Raji (cell line): ENCODE results near the gene SNRNP27.

ENCODE experiments used
- POLR2A ChIP-seq: IDR thresholded peaks from 2 replicates; pipeline ENCODE4 v1.6.1; 2011; ENCODE audit warnings: low read depth, low read length, control low read depth; ENCODE audit not compliant: insufficient read depth

The SNRNP27 gene

DNA sequence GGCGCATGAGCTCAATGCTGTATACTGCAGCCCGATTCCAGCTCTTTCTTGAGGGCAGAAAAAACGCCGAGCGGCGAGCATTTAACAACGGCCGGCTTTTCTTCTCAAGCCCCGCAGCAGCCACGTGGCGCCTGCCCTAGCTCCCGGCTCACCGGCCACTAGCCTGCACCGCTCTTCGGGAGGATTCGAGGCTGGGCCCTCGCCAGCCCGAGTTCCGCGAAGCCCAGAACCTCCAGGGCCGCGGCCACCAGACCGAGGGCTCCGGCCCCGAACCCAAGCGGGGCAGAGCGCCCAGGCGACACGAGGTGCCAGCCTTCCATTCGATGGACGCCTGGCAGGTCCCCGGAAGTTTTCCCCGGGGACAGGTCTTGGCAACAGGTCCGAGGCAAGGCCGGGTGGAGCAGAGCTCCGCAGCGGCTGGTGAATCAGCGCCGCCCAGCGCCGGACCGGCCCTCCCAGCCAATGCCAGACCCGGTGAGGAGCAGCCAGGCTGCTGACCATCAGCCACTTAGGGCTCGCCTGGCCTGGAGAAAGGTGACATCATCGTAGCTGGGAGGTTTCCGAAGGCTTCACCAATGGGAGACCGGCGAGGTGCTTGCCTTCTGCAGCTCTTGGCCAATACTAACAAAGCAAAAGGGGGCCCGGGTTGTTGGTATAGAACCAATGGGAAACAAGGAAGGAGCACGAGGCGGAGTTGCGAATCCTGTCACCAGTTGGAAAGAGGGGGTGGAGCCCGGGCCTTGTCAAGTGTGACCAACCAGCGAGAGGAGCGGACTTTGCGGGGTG, 20.6 kb downstream of the SNRNP27 start:
- TF ChIP-seq POLR2A, result peak; percentile 79

DNA sequence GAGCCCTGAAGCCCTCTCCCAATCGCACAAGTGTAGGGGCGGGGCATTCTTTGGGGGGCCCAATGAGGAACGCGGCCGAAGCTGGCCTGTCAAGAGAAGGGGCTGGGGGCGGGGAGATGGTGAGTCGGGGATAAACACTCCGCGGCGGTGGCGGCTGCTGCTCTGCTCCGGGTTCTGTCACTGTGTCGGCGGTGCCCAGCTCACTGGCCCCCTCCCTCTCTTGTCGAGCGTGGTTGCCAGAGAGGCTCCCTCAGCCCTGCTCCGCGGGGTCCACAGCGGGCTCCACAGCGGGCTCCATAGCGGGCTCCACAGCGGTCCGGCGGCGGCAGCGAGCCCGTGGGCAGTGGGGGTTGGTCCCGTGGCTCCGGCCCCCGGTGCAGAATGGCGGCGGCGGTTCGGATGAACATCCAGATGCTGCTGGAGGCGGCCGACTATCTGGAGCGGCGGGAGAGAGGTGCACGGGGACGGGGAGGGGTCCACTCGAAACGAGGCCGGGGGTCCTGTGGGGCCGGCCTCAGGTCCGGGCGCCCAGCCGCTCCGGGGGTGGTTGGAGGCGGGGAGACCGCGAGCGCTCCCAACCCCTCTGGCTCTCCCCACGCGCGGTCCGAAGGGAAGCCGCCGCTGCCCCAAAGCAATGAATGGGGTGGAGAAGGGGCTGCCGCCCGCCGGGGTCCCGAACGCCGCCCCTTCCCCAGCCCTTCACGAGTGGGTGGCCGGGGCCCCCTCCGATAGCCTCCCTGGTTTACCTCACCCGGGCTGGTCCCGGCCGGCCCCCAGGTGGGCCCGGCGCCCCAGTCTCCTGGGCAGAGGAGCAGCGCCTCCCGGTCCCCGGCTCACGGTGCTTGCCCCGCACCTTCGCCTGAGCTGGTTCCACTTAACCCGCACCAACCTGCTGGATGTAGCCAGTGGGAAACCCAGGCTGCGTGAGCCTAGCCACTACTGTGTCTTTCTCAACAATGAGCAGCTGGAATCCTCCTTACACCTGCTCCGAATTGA, 21.5 kb downstream of the SNRNP27 start, which contains the start of gene MXD1:
TSS of gene MXD1 (plus strand) at position 160 of the 996 bp plus-strand sequence. CDS start at position 382, 222 bp downstream.
- TF ChIP-seq POLR2A, result no peak

DNA sequence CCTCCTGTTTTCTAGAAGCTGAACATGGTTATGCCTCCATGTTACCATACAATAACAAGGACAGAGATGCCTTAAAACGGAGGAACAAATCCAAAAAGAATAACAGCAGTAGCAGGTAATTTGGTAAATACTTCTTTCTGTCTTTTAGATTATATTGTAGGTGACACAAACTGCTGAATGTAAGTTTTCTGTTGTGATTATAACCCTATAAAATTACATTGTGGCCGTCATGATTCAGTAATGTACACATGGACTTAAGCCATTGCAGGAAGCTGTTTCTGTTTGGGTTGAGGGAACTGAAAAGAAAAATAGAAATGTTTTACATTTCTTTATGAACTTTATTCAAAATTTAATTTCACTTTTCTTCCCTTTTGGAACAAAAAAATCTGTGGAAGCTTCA, 22.4 kb downstream of the SNRNP27 start:
- no peak for TF ChIP-seq POLR2A

DNA sequence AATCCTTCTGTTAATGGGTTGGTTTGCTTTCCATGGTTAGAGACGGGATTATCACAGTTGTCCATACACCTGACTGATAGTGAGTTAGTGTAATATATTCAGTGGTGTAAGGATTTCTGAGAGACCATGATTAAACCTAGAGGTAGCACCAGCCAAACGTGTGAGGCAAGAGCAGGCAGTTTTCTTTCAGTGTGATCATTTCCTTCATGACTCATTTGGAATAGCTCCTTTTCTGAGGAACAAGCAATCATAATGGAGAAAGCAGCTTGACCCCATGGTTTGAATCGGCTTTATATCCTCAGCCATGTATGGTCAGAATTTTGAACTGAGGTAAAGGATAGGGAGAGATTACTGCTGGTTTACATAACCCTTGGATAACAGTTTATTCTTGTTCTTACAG, 24.1 kb downstream of the SNRNP27 start:
- no peak for TF ChIP-seq POLR2A

DNA sequence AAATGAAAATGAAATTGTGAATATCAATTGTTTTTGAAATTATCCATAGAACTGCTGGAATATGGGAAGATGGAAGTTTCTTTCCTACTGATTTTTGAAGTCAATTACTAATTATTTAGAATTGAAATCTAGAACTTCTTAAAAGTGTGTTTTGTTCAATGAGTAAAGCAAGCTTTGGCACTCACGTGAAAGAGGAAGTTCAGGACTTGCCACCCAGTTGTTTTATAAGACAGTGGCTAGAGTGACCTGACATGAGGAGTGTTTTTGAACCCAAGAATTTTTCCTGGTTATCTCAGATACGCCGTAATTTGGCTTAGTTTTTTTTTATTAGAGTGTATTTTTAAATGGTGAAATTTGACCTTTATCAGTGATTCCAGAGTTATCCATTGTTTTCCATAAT, 24.6 kb downstream of the SNRNP27 start:
- TF ChIP-seq POLR2A, result no peak

DNA sequence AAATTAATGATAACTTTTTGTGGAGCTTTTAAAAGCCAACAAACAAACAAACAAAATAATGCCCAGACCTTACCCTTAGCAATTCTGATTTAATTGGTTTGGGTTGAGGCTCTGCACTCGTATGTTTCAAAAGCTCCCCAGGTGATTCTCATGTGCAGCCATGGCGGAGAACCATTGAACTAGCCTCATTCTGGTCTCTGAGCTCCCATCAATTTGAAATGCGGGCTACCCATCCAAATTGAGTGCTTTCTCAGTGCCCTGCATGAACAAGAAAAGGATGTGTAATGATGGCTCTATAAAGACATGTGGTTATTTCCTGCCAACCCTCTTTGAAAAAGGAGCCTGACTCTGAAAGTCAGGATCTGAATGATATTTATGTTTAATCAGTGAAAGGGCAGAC, 29.4 kb downstream of the SNRNP27 start:
- no peak for TF ChIP-seq POLR2A

DNA sequence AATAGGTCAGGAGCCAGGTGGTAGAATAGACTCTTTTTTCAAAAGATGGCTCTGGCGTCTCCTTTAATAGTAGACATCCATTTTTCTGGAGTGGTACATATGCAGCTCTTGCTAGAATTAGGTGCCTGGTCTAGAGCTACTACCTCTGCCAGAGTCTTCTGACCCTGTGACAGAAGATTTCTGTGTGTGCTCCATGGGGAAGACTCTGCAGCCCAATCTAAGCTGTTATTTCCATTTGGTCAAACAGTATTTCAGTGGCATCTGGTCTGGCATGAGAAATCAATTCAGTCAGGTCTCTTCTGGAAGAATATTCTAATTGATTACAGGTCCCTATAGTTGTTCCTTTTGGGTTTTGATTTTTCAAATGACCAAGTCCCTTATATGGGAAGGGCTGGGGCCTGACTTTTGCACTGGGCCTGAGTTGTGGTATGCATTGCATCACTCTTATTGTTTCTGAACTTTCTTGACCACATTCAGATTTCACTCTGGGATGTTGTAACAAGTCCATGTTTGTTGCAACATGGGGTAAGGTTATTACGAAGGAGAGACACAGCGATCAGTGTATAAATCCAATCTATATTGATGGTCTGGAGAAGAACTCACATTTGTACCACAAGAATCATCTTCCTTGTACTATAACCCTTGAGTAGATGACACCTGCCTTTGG, 33.2 kb downstream of the SNRNP27 start:
- TF ChIP-seq POLR2A, result no peak

DNA sequence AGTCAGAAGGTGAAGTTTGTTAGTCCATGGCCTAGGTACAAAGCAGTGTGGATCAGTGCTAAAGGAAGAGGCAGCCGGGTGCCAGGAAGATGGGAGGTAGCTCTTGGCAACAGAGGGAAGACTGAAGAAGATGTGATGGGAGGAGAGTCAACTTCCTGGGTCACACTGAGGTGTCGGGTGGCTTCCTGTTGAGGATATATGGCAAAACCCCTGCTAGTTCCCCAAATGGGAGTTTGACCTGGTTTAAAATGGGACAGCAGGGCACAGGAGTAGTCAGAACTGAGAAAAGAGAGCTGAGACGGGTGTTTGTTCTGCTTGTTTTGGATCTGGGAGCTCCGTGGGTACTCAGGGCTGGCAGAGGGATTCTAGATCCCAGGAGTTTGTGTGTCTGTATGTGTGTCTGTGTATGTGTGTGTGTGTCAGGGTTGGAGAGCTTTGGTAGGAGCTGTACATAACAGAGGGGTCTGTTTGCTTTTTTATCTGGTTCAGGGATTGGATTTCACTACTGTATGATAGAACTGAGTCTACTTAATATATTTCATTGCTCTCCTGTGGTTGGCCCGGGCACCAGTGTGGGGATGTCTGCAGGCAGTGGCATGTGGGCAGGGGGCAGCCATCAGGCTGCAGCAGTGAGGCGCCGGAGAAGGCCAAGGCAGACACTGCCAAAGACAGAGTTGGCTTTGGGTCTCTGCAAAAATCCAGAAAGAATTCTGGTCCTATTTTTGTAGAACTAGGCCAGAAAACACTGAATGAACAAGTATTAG, 38.3 kb downstream of the SNRNP27 start:
- TF ChIP-seq POLR2A, result no peak

DNA sequence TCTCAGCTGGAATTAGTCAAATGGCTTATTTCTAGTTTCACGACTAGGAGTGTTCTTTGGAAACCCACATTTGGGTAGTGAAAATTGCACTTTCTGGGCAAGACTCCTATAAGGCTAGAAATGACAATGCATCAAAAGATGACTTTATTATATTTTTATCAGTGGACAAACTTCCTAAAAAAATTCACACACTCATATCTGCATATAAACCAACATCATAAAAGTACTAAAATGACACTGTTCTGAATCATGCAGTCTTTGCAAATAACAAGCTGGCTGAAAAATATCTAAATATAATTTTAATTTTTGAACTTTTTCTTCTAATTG, 38.8 kb downstream of the SNRNP27 start:
- TF ChIP-seq POLR2A, result no peak

DNA sequence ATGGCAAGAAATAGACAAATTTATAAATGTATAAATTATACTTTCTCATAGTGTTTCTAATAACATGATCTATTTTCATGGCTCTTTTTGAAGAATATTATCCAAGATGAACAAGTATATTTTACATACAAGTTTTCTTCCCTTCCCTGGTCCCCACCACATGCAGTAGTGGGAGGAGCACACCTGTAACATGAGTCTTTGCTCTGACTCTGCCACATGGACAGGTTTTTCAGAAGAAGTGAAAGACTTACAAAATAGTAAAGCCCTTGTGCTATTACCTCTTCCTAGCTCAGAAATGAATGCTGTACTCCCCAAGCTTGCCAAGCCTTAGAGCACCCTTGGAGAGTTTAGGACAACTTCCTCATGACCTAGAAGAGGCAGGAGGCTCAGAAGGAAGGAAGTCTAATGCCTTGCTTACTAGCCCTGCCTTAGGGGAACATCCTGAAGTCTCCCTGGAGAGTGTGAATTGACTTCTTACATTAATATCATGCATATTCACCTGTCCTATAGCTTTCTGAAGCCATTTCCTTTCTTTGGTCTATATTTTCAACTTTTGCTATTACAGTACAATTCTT, 39.6 kb downstream of the SNRNP27 start:
- TF ChIP-seq POLR2A, result no peak

DNA sequence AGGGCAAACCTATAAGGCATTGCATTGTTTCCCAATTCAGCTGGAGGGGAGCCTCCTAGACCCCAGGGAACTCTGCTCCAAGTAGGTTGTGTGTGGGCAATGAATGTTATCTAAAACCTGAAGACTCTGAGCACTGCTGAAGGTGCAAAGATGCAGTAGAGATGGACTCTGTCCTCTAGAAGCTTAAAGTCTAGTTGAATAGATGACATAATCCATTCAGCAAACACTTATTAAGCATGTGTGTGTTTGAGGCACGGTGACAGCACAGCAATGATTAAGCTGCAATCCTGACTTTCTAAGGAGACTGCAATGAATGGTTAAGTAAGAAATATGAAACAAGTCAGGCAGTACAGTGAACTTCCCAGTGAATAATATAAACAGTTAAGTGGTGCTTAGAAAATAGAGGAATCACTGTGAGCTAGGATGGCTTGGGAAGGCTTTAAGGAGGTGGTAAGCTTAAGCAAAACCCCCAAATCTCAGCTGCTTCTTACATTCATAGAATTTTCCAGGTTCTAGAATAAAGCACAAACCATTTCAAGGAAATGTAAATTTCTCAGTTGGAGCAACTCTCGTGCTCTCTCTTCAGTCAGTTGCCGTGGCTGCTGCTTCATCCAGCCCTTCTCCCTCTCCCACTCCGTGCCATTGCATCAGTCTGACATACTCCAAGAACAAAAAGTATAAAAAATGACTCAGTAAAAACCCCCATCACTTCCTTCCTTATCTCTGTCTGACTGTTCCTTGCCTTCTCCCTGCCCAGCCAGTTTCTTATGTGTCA, 40.3 kb downstream of the SNRNP27 start:
- no peak for TF ChIP-seq POLR2A

DNA sequence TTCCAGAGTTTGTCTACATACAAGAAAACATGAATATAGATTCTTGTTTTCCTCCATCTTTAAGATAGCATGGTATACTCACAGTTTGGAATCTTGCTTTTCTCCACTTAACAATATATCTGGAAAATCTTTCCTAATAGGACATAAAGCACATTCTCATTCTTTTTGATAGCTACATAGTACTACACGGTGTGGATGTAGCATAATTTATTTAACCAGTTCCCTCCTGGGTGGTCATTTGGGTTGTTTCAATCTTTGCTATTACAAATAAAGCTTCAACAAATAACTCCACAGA, 40.8 kb downstream of the SNRNP27 start:
- no peak for TF ChIP-seq POLR2A

DNA sequence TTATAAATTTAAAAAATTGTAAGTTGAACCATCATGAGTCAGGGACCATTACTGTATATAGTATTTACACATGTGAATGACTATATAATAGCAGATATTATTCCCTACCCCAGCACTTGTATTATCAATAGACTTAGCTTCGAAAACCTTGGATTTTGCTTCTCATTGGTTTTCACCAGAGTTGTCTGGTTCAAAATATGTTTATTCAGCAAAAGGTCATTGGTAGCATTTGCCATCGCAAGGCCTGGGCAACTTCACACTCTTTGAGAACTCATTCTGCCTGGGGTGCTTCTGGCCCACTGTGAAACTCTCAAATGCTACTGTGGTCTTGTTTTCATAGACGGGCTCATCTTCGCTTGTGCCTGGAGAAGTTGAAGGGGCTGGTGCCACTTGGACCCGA, 41.3 kb downstream of the SNRNP27 start:
- no peak for TF ChIP-seq POLR2A

DNA sequence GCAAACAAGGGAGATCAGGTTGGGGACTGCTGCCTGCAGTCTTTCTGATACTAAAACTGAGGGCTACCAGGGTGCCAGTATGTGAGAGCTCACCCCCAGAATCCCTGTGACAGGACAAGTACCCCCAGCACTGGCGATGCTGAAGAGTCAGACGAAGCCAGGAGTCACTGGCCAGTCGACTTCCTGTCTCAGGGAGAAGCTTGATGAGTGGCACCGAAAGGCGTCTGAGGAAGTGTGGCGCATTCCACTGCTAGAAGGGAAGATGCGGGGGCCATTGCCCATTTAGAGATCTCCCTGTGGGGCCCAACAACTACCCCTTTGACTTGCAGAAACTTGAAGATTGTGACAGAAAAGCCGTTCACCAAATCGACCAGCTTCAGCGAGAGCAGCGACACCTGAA, 43.1 kb downstream of the SNRNP27 start:
- no peak for TF ChIP-seq POLR2A
